OCI-LY3 (cell line): ENCODE data around the gene OR10H1.

Experiments used
- EZH2phosphoT487 ChIP-seq: fragments of 200-600 bp; shearing (Covaris generic); IDR thresholded peaks from 2 replicates; pipeline ENCODE4 v1.6.1; 2018; ENCODE audit warnings: antibody characterized with exemption, mixed run types, low read depth
- TF ChIP-seq, protein P1 (sequence below): fragments of 200-600, 300-600 bp; sonication (generic); IDR thresholded peaks from 2 replicates; pipeline ENCODE4 v1.5.1; 2014; ENCODE audit warnings: antibody characterized with exemption, low read length, low read depth

DNA sequence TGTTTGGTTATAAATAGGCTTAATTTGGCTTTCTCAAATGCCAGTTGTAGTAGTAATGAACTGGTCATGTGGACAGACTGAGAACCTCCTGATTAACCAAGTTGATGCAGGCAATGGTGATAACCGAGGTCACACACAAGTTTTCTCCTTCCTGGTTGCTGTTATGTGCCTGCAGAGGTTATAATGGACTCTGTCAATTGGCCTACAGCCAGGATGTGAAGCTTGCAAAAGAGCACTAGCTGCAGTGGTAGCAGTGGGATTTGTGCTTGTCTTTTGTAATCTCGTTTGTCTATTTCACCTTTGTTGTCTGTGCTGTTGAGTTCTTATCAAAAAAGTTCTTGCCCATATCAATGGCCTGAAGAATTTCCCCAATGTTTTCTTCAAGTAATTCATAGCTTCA is 57.1 kb downstream of the OR10H1 start:
- no peak for TF ChIP-seq EZH2phosphoT487
- TF ChIP-seq, protein P1, sequence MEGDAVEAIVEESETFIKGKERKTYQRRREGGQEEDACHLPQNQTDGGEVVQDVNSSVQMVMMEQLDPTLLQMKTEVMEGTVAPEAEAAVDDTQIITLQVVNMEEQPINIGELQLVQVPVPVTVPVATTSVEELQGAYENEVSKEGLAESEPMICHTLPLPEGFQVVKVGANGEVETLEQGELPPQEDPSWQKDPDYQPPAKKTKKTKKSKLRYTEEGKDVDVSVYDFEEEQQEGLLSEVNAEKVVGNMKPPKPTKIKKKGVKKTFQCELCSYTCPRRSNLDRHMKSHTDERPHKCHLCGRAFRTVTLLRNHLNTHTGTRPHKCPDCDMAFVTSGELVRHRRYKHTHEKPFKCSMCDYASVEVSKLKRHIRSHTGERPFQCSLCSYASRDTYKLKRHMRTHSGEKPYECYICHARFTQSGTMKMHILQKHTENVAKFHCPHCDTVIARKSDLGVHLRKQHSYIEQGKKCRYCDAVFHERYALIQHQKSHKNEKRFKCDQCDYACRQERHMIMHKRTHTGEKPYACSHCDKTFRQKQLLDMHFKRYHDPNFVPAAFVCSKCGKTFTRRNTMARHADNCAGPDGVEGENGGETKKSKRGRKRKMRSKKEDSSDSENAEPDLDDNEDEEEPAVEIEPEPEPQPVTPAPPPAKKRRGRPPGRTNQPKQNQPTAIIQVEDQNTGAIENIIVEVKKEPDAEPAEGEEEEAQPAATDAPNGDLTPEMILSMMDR: no peak
